Parathyroid adenoma (tissue), 2 donors: Measurements from ENCODE around the gene S100A12.

Source experiments
- H2AFZ ChIP-seq: fragments of 300-600 bp; sonication (generic); one replicate; pipeline ENCODE4 v1.7.0; 2017; ENCODE audit warnings: antibody characterized with exemption, mild to moderate bottlenecking
- H3K27ac ChIP-seq: fragments of 300-600 bp; sonication (generic); one replicate; pipeline ENCODE4 v1.7.0; 2017
- H3K27me3 ChIP-seq: fragments of 300-600 bp; sonication (generic); one replicate; pipeline ENCODE4 v1.7.0; 2017; ENCODE audit warnings: low read length; ENCODE audit not compliant: control insufficient read depth, insufficient read depth
- H3K36me3 ChIP-seq: fragments of 300-600 bp; sonication (generic); one replicate; pipeline ENCODE4 v1.7.0; 2017; ENCODE audit warnings: low read length; ENCODE audit not compliant: control insufficient read depth, insufficient read depth
- H3K4me1 ChIP-seq: fragments of 300-600 bp; sonication (generic); one replicate; pipeline ENCODE4 v1.7.0; 2017; ENCODE audit warnings: control low read depth
- H3K4me2 ChIP-seq: fragments of 300-600 bp; sonication (generic); one replicate; pipeline ENCODE4 v1.7.0; 2017; ENCODE audit warnings: low read length
- H3K4me3 ChIP-seq: fragments of 300-600 bp; sonication (generic); one replicate; pipeline ENCODE4 v1.7.0; 2017; ENCODE audit warnings: low read depth, low read length
- H3K79me2 ChIP-seq: fragments of 300-600 bp; sonication (generic); one replicate; pipeline ENCODE4 v1.7.0; 2017; ENCODE audit warnings: control low read depth
- H3K9ac ChIP-seq: fragments of 300-600 bp; sonication (generic); one replicate; pipeline ENCODE4 v1.7.0; 2017; ENCODE audit warnings: mild to moderate bottlenecking
- H3K9me3 ChIP-seq: fragments of 300-600 bp; sonication (generic); one replicate; pipeline ENCODE4 v1.7.0; 2017; ENCODE audit warnings: low read length; ENCODE audit not compliant: control insufficient read depth
- CTCF ChIP-seq: fragments of 300-600 bp; sonication (generic); IDR thresholded peaks from one replicate; pipeline ENCODE4 v1.7.0; 2017; ENCODE audit warnings: antibody characterized with exemption, mild to moderate bottlenecking
- donor health status: primary hyperparathyroidism.

The S100A12 gene

GRCh38 chr1:153404086-153404635 is 28.7 kb upstream of the S100A12 start:
- H3K4me3 ChIP-seq = no peak overlapping the region
- H3K9me3 ChIP-seq = no peaks in the 10 kb centered on the region
- no peak overlapping the region for H3K27ac ChIP-seq
- H2AFZ ChIP-seq = no peak overlapping the region
- H3K36me3 ChIP-seq = no peaks in the 10 kb centered on the region
- no peaks in the 10 kb centered on the region for H3K4me1 ChIP-seq
- no peak overlapping the region for H3K9ac ChIP-seq
- no peak overlapping the region for H3K4me2 ChIP-seq
- no peak for TF ChIP-seq CTCF
- no peaks in the 10 kb centered on the region for H3K79me2 ChIP-seq
- H3K27me3 ChIP-seq = no peaks in the 10 kb centered on the region

GRCh38 chr1:153403421-153404085 is 28.1 kb upstream of the S100A12 start:
- Histone ChIP-seq H3K27ac (no peak overlapping the region), H2AFZ (no peak overlapping the region), H3K79me2 (no peaks in the 10 kb centered on the region), H3K9ac (no peak overlapping the region), H3K4me3 (no peak overlapping the region), H3K4me1 (no peaks in the 10 kb centered on the region), H3K4me2 (no peak overlapping the region), H3K9me3 (no peaks in the 10 kb centered on the region), H3K27me3 (no peaks in the 10 kb centered on the region), H3K36me3 (no peaks in the 10 kb centered on the region)
- no peak for TF ChIP-seq CTCF

GRCh38 chr1:153402226-153402625 is 26.8 kb upstream of the S100A12 start:
- Histone ChIP-seq H3K9me3 (no peaks in the 10 kb centered on the region), H3K79me2 (no peaks in the 10 kb centered on the region), H3K4me2 (no peak overlapping the region), H3K4me1 (no peaks in the 10 kb centered on the region), H3K36me3 (no peaks in the 10 kb centered on the region), H3K27ac (no peak overlapping the region), H3K27me3 (no peaks in the 10 kb centered on the region), H3K4me3 (no peak overlapping the region), H2AFZ (no peak overlapping the region), H3K9ac (no peak overlapping the region)
- no peak for TF ChIP-seq CTCF

GRCh38 chr1:153401461-153401860 is 26.0 kb upstream of the S100A12 start:
- Histone ChIP-seq H3K9ac (no peak overlapping the region), H3K9me3 (no peaks in the 10 kb centered on the region), H3K27ac (no peak overlapping the region), H3K4me3 (no peak overlapping the region), H3K36me3 (no peaks in the 10 kb centered on the region), H3K4me1 (no peaks in the 10 kb centered on the region), H3K79me2 (no peaks in the 10 kb centered on the region), H3K4me2 (no peak overlapping the region), H3K27me3 (no peaks in the 10 kb centered on the region), H2AFZ (no peak overlapping the region)
- TF ChIP-seq CTCF = no peak

- H3K4me1 ChIP-seq = no peaks in the 10 kb centered on the region
- no peaks in the 10 kb centered on the region for H3K36me3 ChIP-seq
- no peaks in the 10 kb centered on the region for H3K27me3 ChIP-seq
- H3K27ac ChIP-seq = no peak overlapping the region
- no peaks in the 10 kb centered on the region for H3K79me2 ChIP-seq
- no peaks in the 10 kb centered on the region for H3K9me3 ChIP-seq
- no peak overlapping the region for H3K4me2 ChIP-seq
- no peak for TF ChIP-seq CTCF
- no peak overlapping the region for H3K9ac ChIP-seq
- H2AFZ ChIP-seq = no peak overlapping the region
- H3K4me3 ChIP-seq = no peak overlapping the region
Measured at GRCh38 chr1:153400244-153400643, 24.8 kb upstream of the S100A12 start.
